Activated T-cell treated with anti-CD3 and anti-CD28 coated beads, Interleukin-2, amount 50 U/mL, for 24 hours (primary cell): ENCODE measurements around the gene PLB1.
"Not testable (repeated sequence)": the region's sequence is repeated elsewhere in the genome, so short reads cannot be mapped to it uniquely, and the experiment has no call there.

Experiments
- DNase-seq: peaks from one replicate; pipeline ENCODE4 v3.0.0-alpha.2; 2020
- H3K27ac Mint-ChIP-seq: 2 replicates; pipeline ENCODE4 v1.8.0; 2020; ENCODE audit warnings: mild to moderate bottlenecking, mixed read lengths
- H3K27me3 Mint-ChIP-seq: 2 replicates; pipeline ENCODE4 v1.8.0; 2020; ENCODE audit warnings: mixed read lengths
- H3K36me3 Mint-ChIP-seq: 2 replicates; pipeline ENCODE4 v1.8.0; 2020; ENCODE audit warnings: low read depth, mixed read lengths
- H3K4me1 Mint-ChIP-seq: 2 replicates; pipeline ENCODE4 v1.8.0; 2020; ENCODE audit warnings: low read depth, mixed read lengths
- H3K4me3 Mint-ChIP-seq: 2 replicates; pipeline ENCODE4 v1.8.0; 2020; ENCODE audit warnings: mild to moderate bottlenecking, moderate library complexity, mixed read lengths
- H3K9me3 Mint-ChIP-seq: 2 replicates; pipeline ENCODE4 v1.8.0; 2020; ENCODE audit warnings: mixed read lengths

PLB1 gene

GRCh38 chr2:28665041-28665704 lies 169.3 kb downstream of the PLB1 start:
- no peak for DNase-seq
- no peaks in the 10 kb centered on the region for H3K36me3 Mint-ChIP-seq
- no peaks in the 10 kb centered on the region for H3K4me1 Mint-ChIP-seq
- no peaks in the 10 kb centered on the region for H3K27me3 Mint-ChIP-seq
- H3K27ac Mint-ChIP-seq, result no peak overlapping the region
- no peaks in the 10 kb centered on the region for H3K9me3 Mint-ChIP-seq
- H3K4me3 Mint-ChIP-seq, result no peak overlapping the region

GRCh38 chr2:28665811-28666377 lies 170.0 kb downstream of the PLB1 start:
- not testable (repeated sequence) for H3K36me3 Mint-ChIP-seq, H3K27me3 Mint-ChIP-seq, H3K4me3 Mint-ChIP-seq, DNase-seq, H3K27ac Mint-ChIP-seq, H3K9me3 Mint-ChIP-seq, H3K4me1 Mint-ChIP-seq

- Mint-ChIP-seq H3K4me1 (no peaks in the 10 kb centered on the region), H3K27ac (no peak overlapping the region), H3K36me3 (no peaks in the 10 kb centered on the region), H3K27me3 (no peaks in the 10 kb centered on the region), H3K4me3 (no peak overlapping the region), H3K9me3 (no peaks in the 10 kb centered on the region)
- DNase-seq, result no peak
Measured at GRCh38 chr2:28666496-28667184, 170.8 kb downstream of the PLB1 start.

- Mint-ChIP-seq H3K4me3 (no peak overlapping the region), H3K36me3 (no peaks in the 10 kb centered on the region), H3K4me1 (no peaks in the 10 kb centered on the region), H3K9me3 (peaks cover 2% of the 10 kb centered on the region), H3K27me3 (no peaks in the 10 kb centered on the region), H3K27ac (no peak overlapping the region)
- DNase-seq, result no peak
Measured at GRCh38 chr2:28667261-28667660, 171.4 kb downstream of the PLB1 start.

GRCh38 chr2:28668106-28668814 lies 172.4 kb downstream of the PLB1 start:
- H3K4me3 Mint-ChIP-seq, result no peak overlapping the region
- no peaks in the 10 kb centered on the region for H3K27me3 Mint-ChIP-seq
- H3K4me1 Mint-ChIP-seq, result no peaks in the 10 kb centered on the region
- H3K27ac Mint-ChIP-seq, result no peak overlapping the region
- DNase-seq, result no peak
- H3K36me3 Mint-ChIP-seq, result no peaks in the 10 kb centered on the region
- H3K9me3 Mint-ChIP-seq, result peaks cover 10% of the 10 kb centered on the region

- H3K27me3 Mint-ChIP-seq, result no peaks in the 10 kb centered on the region
- no peak overlapping the region for H3K27ac Mint-ChIP-seq
- peaks cover 12% of the 10 kb centered on the region for H3K9me3 Mint-ChIP-seq
- no peak for DNase-seq
- no peaks in the 10 kb centered on the region for H3K36me3 Mint-ChIP-seq
- no peak overlapping the region for H3K4me3 Mint-ChIP-seq
- no peaks in the 10 kb centered on the region for H3K4me1 Mint-ChIP-seq
Measured at GRCh38 chr2:28668880-28669279, 173.0 kb downstream of the PLB1 start.

- Mint-ChIP-seq H3K36me3 (no peaks in the 10 kb centered on the region), H3K4me3 (no peak overlapping the region), H3K27ac (no peak overlapping the region), H3K9me3 (peaks cover 12% of the 10 kb centered on the region), H3K27me3 (no peaks in the 10 kb centered on the region), H3K4me1 (peaks cover 4% of the 10 kb centered on the region)
- DNase-seq, result no peak
Measured at GRCh38 chr2:28670856-28671255, 175.0 kb downstream of the PLB1 start.

- no peak for DNase-seq
- no peak overlapping the region for H3K4me3 Mint-ChIP-seq
- H3K27me3 Mint-ChIP-seq, result no peaks in the 10 kb centered on the region
- peaks cover 7% of the 10 kb centered on the region for H3K4me1 Mint-ChIP-seq
- no peak overlapping the region for H3K27ac Mint-ChIP-seq
- peaks cover 12% of the 10 kb centered on the region for H3K9me3 Mint-ChIP-seq
- H3K36me3 Mint-ChIP-seq, result no peaks in the 10 kb centered on the region
Measured at GRCh38 chr2:28673338-28673737, 177.5 kb downstream of the PLB1 start.

GRCh38 chr2:28674062-28674712 lies 178.3 kb downstream of the PLB1 start:
- no peaks in the 10 kb centered on the region for H3K36me3 Mint-ChIP-seq
- DNase-seq, result no peak
- peak overlapping the region; percentile 14 for H3K27ac Mint-ChIP-seq
- no peaks in the 10 kb centered on the region for H3K27me3 Mint-ChIP-seq
- peaks cover 12% of the 10 kb centered on the region for H3K9me3 Mint-ChIP-seq
- peaks cover 16% of the 10 kb centered on the region for H3K4me1 Mint-ChIP-seq
- no peak overlapping the region for H3K4me3 Mint-ChIP-seq

GRCh38 chr2:28674713-28675068 lies 178.8 kb downstream of the PLB1 start:
- H3K36me3 Mint-ChIP-seq, result no peaks in the 10 kb centered on the region
- H3K4me3 Mint-ChIP-seq, result no peak overlapping the region
- H3K27ac Mint-ChIP-seq, result peak overlapping the region; percentile 14
- DNase-seq, result no peak
- H3K4me1 Mint-ChIP-seq, result peaks cover 21% of the 10 kb centered on the region
- H3K27me3 Mint-ChIP-seq, result no peaks in the 10 kb centered on the region
- H3K9me3 Mint-ChIP-seq, result peaks cover 12% of the 10 kb centered on the region

GRCh38 chr2:28676152-28676835 lies 180.4 kb downstream of the PLB1 start:
- peaks cover 34% of the 10 kb centered on the region for H3K4me1 Mint-ChIP-seq
- no peak overlapping the region for H3K27ac Mint-ChIP-seq
- H3K36me3 Mint-ChIP-seq, result no peaks in the 10 kb centered on the region
- H3K4me3 Mint-ChIP-seq, result no peak overlapping the region
- H3K9me3 Mint-ChIP-seq, result peaks cover 12% of the 10 kb centered on the region
- no peak for DNase-seq
- H3K27me3 Mint-ChIP-seq, result no peaks in the 10 kb centered on the region

- H3K27me3 Mint-ChIP-seq, result no peaks in the 10 kb centered on the region
- no peak overlapping the region for H3K27ac Mint-ChIP-seq
- peaks cover 2% of the 10 kb centered on the region for H3K9me3 Mint-ChIP-seq
- DNase-seq, result no peak
- no peaks in the 10 kb centered on the region for H3K36me3 Mint-ChIP-seq
- peaks cover 47% of the 10 kb centered on the region for H3K4me1 Mint-ChIP-seq
- no peak overlapping the region for H3K4me3 Mint-ChIP-seq
Measured at GRCh38 chr2:28678175-28678855, 182.5 kb downstream of the PLB1 start.

GRCh38 chr2:28678944-28679343 lies 183.1 kb downstream of the PLB1 start:
- Mint-ChIP-seq H3K4me3 (no peak overlapping the region), H3K9me3 (no peaks in the 10 kb centered on the region), H3K36me3 (no peaks in the 10 kb centered on the region), H3K27ac (no peak overlapping the region), H3K4me1 (peaks cover 47% of the 10 kb centered on the region), H3K27me3 (no peaks in the 10 kb centered on the region)
- DNase-seq, result no peak

GRCh38 chr2:28680657-28681056 lies 184.8 kb downstream of the PLB1 start:
- Mint-ChIP-seq H3K27ac (peak overlapping the region; percentile 93), H3K9me3 (no peaks in the 10 kb centered on the region), H3K4me1 (peaks cover 47% of the 10 kb centered on the region), H3K4me3 (no peak overlapping the region), H3K27me3 (no peaks in the 10 kb centered on the region), H3K36me3 (no peaks in the 10 kb centered on the region)
- peak; percentile 42 for DNase-seq
